ENCODE measurements around the gene WNT3A.

The WNT3A gene

DNA sequence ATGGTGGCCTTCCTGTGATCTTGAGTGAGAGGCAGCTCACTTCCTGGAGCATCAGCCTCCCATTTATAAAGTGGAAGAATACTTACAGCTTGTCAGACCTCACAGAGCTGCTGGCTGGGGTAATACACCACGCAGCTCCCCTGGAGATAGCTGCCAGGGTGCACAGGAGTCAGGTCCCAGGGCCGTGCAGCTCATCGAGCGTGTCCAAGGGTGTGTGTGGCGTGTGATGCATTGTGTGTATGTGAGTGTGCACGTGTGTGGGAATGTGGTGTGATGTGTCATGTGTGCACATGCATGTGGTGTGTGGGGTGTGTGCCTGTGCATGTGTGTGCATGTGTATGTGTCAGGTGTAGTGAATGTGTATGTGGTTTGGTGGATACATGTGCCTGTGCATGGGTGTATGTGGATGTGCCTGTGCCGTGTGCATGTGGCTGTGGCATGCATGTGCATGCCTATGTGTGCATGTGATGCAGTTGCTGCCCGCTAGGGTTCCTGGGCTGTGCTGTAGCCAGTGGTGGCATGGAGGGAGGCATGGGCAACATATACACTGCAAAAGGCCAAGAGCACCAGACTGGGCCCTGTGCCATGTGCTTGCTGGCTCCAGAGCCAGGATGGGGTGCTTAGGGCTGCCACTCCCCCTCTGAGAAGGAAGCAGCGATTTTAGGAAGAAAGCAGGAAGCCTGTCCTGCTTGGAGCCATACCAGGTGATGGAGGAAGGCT is 24.6 kb downstream of the WNT3A start:
- no peak for DNase-seq (ENCODE audit: low spot score)

DNA sequence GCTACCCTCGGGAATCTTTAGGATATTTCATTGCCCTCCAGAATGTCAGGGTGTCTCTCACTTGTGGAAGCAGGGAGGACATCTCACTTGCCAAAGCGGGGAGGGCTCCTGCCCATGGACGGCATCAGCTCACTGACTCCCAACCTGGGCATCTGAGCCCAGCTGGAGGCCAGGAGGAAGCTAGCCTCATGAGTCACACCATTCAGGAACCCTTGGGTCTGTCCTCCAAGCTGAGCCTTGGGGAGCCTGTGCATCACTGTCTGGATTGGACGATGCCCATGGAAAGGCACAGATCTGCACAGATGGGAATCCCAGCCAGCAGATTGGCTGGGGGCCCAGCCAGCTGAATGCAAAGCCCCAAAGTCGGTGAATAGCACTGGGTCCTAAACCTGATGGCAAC is 25.2 kb downstream of the WNT3A start:
- DNase-seq (ENCODE audit: low spot score) = no peak

DNA sequence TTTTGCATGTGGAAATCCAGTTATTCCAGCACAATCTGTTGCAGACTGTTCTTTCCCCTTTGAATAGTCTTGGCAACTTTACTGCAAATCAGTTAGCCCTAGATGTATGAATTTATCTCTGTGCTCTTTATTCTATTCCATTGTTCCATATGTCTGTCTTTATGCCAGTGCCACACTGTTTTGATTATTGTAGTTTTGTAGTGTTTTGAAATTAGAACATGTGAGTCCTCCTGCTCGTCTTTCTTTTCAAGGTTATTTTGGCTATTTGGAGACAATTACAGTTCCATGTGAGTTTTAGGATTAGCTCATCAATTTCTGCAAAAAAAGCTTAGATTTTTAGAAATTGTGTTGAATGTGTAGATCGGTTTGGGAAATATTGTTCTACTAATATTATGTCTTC is 26.6 kb downstream of the WNT3A start:
- DNase-seq (ENCODE audit: low spot score) = no peak

DNA sequence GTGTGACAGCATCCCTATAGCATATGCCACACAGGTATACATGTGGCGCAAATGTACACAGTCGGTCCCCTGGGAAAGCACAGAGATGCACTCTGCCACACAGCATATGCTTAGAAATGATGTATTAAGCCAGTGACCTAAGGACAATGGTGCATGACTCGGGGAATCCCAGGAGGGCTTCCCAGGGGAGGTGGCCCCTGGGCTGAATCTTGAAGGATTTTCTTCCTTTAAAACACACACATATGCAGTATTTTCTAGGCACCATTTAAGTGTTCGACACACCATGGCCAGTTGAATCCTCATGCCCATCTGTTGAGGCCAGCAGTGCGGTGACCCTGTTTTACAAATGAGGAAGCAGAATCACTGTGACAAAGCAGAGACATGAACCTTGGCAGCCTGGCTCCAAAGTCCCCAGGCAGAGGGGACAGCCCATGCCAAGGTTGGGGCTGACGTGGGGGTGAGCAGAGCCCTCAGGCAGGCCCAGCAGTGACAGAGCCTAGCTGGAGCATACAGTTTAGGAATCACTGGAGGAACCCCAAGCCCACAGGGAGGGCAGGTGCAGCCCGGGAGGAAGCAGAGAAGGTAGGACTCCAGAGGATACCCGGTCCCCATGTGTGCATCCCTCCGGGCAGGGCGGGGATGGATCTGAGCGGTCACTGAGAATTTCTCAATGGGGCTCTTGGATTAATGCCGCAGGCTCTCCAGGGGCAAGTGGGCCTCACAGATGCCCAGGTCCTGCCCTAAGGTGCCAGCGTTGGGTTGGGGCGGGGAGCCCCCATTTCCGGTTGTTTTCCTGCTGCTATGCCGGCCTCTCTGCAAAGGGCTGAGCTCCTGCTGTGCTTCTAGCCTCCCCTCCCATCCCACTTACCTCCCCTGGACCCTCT is 28.4 kb downstream of the WNT3A start:
- DNase-seq (ENCODE audit: low spot score) = no peak

DNA sequence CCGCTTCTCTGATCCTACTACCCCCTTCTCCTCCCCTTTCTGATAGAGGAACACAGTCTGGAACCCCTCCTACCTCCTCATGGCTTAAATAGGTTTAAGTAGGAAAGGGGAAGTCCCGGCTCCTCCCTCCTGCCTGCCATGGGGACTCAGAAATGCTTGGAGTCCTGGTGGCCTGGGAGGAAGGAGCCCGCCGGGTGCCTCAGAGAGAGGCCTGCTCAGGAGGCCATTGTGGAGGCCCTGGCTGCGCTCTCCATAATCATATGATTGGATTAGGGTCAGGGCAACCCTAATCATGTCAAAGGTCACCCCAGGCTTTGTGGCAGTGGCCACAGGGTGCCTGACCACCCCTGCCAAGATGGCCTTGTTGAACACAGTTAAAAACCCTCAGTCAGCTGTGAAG is 29.0 kb downstream of the WNT3A start:
- DNase-seq (ENCODE audit: low spot score) = no peak

DNA sequence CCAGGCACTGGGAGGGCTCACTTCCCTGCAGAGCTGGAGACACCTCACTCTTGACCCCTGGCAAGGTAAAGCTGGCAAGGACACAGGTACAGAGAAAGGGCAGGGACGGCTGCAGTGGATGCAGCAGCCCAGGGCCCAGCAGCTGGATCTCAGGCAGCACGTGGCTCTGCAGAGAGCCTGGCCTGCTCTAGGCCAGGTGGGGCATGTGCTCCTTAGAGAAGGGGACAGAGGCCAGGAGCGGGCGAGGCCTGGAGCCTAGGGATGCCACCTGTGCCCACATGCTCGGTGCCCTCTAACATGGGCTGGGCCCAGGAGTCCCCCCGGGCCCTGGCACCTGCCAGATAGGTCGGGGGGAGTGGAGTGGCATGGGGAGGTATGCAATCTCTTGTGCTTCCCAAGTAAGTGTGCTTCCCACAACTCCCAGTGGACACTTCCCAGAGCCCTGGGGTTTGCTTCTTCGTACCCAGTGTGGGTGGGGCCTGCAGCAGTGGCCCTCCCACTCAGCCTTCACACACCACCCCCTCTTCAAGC is 30.0 kb downstream of the WNT3A start:
- DNase-seq (ENCODE audit: low spot score) = no peak

DNA sequence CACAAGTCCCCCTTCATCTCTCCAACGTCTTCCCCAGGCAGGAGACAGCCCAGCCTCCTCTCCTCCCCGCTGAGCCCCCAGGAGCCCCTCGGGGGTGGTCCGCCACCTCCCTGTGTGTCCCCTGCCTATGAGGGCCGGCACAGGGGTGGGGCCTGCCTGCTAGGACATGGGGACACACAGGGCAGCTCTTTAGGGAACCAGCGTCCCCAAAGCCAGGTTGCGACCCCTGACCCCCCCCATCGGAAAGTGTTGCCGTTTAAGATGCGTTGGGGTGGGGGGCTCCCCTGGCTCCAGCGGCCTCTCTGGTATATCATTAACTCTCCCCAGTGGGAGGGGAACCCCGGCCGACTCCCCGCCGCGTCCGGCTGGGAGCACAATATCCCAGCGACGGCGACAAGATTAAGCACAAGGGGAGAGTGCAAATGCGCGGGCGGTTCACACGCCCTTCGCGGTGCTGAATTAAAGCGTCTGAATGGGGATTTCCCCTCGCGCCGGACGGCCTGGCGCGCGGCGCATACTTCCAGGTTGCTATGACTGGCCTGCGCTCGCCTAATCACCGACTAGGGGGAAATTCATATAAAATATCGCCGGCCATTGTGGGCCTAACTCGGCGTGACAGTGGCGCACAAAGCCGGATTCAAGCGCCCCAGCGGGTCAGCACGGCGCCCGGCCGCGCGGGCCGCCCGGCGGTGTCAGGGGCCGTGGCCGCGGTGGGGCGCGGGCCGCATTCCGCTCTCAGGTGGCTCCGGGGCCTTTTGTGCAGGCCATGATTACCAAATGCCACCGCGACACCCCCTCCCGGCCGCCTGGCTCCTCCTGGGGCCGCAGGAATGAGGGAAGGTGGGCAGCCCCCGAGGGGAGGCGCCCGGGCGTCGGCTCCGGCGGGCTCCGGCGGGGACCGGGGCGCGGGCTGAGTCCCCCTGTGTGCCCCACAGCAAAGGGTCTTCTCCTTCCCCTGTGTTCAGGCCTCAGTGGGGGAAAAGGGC is 30.9 kb downstream of the WNT3A start:
- DNase-seq (ENCODE audit: low spot score) = peak; percentile 4

DNA sequence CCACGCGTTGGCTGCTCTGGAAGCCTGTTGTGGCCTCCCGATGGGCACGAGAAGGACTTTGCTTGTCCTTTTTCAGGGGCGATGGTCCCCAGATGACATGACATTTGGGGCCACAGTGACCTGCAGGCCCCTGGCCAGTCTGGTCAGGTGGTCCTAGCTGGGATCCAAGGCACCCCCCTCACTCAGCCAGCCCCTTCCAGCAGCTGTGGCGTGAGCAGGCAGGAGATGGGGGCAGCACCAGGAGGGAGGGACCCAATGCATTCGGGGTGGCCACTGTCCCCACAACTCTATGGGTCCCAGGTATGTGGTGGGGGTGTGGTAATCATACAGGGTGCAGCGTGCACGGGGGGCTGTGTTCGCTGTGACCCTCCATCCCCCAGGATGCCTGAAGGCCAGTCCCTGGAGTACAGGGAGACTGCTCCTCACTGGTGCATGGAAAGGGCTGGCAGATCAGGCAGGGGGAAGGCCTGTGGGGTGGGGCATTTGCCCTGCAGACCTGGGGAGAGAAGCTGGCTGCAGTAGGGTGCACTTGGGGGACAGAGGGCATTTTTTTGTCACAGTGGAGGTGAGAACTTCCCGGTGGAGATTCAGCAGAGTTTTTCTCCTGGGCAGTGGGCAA is 31.7 kb downstream of the WNT3A start:
- no peak for DNase-seq (ENCODE audit: low spot score)

DNA sequence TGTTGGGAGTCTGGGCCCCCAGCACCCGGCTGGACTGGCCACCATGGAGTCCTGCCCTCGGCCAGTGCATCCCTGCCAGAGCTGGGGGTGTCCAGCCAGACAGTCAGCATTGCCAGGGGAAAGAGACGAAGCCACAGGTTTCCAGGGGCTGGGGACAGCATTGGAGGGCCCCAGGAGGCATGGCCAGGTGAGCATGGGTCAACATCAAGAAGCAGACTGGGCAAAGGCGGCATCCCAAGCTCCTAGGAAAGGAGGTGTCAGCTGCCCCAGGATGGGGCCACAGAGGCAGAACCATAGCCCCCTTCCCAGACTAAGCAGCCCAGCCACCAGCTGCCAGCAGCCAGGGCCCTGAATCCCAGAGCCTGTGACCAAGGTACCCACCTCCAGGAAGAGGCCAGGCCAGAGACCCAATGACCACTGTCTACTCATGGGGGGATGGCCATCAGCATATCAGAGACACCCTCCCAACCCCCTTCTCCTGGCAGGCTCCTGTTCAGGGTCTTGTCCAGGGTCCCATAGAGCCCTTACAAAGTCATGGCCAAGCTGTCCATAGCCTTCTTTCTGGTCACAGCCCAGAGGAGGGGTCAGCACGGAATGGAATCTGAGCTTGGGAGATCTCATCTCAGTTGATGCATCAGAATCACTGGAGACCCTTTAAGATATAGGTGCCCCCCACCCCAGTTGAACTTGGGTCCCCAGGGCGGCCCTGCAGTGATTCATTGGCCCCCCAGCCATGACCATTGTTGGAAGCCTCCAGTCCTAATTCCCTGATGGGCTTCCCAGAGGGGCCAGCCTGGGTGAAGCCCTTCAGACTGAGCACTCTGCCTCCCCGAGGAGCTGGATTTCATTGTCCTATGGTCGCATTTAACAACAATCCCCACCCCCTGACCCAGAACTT is 32.5 kb downstream of the WNT3A start:
- DNase-seq (ENCODE audit: low spot score) = no peak

DNA sequence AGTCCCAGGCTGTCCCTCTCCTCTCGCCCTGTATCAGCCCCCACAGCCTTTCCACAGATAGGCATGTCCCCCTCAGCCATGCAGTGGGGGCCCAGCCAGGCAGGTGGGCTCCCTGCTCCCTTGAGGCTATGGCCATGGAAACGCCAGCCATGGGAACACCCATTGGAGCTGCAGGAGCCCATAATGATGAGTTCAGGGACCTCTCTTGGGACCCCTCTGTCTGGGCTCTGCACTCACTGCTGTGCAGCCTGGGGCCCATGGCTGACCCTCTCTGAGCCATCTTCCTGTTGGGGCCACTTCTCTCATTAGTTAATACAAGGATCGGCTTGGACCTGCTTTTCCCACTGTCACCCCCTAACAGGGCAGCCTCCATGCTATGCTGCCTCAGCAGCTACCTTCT is 33.2 kb downstream of the WNT3A start:
- no peak for DNase-seq (ENCODE audit: low spot score)

DNA sequence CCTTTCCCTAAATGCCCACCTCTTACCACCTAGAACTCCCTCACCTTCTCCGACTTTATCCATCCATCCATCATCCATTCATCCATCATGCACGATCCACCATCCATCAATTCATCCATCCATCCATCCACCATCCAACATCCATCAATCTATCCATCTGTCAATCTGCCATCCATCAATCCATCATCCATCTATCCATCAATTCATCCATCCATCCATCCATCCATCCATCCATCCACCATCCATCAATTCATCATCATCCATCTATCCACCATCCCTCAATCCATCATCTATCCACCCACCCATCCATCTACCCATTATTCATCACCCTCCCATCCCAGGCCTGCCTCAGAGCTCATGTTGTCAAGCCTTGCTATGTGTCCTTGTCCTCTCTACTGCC is 34.5 kb downstream of the WNT3A start:
- no peak for DNase-seq (ENCODE audit: low spot score)

DNA sequence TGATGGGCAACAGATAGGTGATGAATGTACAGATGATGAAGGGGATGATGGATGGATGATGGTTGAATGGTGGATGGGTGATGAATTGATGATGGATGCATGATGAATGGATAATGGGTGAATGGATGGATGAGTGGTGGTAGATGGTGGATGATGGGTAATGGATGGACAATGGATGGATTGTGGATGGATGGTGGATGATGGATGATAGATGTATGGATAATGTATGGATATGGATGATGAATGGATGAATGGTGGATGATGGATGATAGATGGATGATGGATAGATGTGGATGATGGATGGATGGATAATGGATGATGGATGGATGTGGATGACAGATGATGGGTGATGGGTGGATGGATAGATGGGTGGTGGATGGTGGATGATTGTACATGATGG is 35.7 kb downstream of the WNT3A start:
- no peak for DNase-seq (ENCODE audit: low spot score)

DNA sequence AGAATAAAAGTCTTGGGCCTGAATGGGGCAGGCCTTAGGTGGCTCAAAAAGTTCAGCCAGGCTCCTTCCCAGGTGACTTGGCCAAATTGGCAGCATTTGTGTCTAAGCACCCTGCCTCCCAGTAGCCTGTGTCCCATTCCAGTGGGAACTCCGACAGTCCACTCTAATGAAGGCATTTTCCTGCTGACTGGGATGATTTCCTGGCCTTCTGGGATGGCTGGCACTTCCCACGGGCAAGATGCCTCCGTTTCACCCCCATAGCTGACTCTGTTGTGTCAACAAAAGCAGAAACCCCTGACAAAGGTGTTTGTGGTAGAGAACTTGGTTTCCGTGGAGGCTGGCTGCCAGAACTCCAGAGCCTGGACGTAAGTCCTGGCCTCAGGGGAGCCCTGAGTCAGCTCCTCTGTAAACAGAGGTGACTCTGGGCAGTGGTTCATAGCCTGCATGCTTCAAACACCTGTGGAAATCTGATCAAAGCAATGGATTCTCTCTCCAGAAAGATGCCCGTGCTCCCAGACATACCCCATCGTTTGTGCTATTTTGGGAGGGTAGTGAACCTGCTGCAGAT is 36.6 kb downstream of the WNT3A start:
- DNase-seq (ENCODE audit: low spot score) = no peak

DNA sequence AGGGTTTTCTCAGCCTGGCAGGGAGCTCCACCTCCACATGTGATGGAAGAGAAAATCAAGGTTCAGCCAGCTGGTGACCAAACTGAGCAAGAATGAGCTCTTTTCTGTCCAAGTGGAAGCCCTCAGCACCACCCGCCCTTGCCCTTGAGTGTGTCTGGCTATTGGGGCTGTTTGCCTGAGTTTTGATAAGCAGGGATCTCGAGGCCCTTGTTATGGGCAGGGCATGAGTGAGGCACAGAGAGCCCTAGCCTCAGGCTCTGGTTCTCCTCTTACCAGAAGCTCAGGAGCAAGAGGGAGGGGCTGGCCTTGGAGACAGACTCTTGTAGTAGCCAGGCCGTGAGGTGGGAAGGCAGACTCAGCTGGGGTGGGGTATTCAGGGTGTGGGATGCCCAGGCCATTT is 38.2 kb downstream of the WNT3A start:
- no peak for DNase-seq (ENCODE audit: low spot score)

DNA sequence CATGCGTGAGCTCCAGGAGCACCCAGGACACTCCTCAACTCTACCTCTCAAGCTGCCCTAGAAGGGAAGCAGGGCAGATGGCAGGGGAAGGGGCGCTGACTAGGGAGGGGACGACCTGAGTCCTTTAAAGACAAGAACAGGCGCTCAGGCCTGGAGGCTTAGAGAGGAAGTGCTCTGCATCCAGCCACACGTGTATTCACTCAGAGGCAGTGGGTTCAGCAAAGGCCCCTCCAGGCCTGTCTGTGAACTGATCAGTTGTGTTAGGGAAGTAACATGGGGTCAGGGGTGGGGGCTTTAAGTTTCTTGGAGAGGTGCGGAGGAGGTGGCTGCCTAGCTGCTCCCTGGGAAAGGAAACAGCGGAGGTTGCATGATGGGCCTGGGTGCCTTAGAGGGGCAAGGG is 38.6 kb downstream of the WNT3A start:
- DNase-seq (ENCODE audit: low spot score) = no peak

DNA sequence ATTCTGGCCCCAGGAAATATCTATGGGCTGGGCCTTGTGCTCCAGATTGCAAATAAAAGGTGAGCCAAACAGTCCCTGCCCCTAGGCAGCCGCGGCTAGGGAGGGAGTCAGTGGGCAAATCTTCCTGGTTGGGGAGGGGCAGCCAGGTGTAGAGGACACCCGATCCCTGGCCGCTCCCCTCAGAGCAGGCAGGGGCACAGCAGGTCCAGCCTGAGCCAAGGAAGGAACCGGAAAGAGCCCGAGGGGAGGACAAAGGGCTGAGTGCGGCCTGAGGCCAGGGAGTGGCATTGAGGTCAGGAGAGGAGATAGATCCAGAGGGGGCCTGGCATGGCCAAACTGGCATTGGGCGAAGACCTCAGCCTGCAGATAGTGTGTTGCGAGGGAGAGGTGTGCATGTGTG is 39.1 kb downstream of the WNT3A start:
- no peak for DNase-seq (ENCODE audit: low spot score)

DNA sequence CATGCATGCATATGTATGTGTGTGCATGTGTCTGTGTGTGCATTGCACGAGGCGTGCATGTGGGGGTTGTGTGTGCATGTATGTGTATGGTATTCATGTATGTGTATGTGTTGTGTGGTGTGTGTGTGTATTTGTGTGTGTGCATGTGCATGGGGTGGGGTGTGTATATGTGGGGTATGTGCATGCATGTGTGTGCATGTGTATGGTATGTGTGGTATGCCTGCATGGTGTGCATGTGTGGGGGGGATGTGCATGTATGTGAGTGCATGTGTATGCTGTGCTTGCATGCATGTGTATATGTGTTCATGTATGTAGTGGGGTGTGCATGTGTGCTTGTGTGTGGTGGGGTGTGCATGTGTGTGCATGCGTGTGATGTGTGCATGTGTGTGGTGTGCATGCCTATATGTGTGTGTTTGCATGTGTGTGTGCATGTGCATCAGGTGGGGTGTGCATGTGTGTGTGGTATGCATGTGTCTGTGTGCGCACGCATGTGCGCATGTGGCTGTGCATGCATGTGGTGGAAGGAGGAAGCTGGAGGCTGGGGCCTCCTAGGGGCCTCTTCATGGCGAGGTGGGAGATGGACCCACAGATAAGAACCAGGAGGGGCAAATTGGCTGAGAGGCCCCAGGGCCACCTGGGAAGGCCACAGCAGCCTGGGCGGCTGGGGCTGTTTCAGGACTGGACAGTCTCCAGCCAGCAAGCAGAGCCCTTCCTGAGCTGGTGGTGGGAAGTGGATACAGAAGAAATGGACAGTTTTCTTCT is 39.8 kb downstream of the WNT3A start:
- no peak for DNase-seq (ENCODE audit: low spot score)

DNA sequence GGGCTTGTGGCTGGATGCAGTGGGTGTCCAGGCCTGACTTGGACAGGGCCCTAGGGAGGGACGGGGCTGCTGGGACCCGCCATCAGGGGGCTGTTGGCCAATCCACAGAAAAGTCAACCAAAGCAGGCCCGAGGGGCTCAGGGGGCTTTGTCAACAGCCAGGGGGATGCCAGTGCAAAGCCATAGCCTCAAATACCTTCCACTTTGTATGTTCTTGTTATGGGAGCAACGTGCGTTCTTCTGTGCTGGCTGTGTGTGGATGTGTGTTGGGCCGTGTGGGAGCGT is 40.3 kb downstream of the WNT3A start:
- no peak for DNase-seq (ENCODE audit: low spot score)

DNA sequence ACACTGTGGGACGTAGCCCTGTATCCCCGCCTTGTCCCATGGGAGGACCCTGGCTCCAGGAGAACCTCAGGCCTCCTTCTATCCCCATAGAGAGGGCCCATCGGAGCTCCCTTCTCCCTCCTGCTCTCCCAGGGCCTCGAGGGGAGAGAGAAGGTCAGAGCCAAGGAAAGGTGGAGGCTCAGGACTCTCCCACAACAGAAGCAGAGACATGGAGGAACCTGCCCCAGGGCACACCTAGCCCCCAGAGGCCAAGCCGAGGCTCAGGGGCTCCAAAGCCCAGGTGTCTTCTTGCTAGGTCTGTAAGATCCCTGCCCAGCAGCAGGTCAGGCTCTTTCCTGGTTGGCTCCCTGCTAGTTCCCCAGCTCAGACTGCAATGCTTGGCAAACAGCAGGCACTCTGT is 41.3 kb downstream of the WNT3A start:
- no peak for DNase-seq (ENCODE audit: low spot score)
